WTC11 (cell line): ENCODE data around the gene PPP1R9A. TPM values are rescaled to one million over a fixed set of nuclear protein-coding genes. Genes with fewer than 3 reads are reported as not detected.
"Not testable (repeated sequence)": the region's sequence is repeated elsewhere in the genome, so short reads cannot be mapped to it uniquely, and the experiment has no call there.

Source experiments
- ATAC-seq: fragments of 200-7000 bp; cut with Tn5 transposase; 2 replicates; pipeline ENCODE4 v1.10.0; 2021; ENCODE audit warnings: mild to moderate bottlenecking, moderate library complexity
- CTCF ChIA-PET: fragments of 300-600 bp; sonication (Branson Sonifier 250); formaldehyde crosslinking; loops from one replicate; lab custom pipeline; 2021; ENCODE audit warnings: antibody characterized with exemption; lab: Charles Lee
- POLR2A ChIA-PET: fragments of 350-600 bp; sonication (Branson Sonifier 250); formaldehyde crosslinking; loops from one replicate; lab custom pipeline; 2021; ENCODE audit warnings: antibody characterized with exemption; lab: Charles Lee
- DNase-seq: peaks from one replicate; pipeline ENCODE4 v3.0.0; 2021; ENCODE audit warnings: low spot score
- H3K27ac Mint-ChIP-seq: 2 replicates; pipeline ENCODE4 v1.8.0; 2021; ENCODE audit warnings: mixed read lengths
- H3K27me3 Mint-ChIP-seq: 2 replicates; pipeline ENCODE4 v1.8.0; 2021; ENCODE audit warnings: low read depth, mild to moderate bottlenecking, moderate library complexity, mixed read lengths
- H3K36me3 Mint-ChIP-seq: 2 replicates; pipeline ENCODE4 v1.8.0; 2021; ENCODE audit warnings: mixed read lengths
- H3K4me1 Mint-ChIP-seq: 2 replicates; pipeline ENCODE4 v1.8.0; 2022; ENCODE audit warnings: mixed read lengths
- H3K4me3 Mint-ChIP-seq: 2 replicates; pipeline ENCODE4 v1.8.0; 2021; ENCODE audit warnings: mild to moderate bottlenecking, moderate library complexity, mixed read lengths
- H3K9me3 Mint-ChIP-seq: 2 replicates; pipeline ENCODE4 v1.8.0; 2021; ENCODE audit warnings: mixed read lengths
- AFF4 ChIP-seq: sonication (generic); formaldehyde crosslinking; IDR thresholded peaks from 2 replicates; pipeline ENCODE4 v1.8.1; 2023; ENCODE audit warnings: mild to moderate bottlenecking, missing genetic modification reagents, borderline replicate concordance
- ELF4 ChIP-seq: sonication (generic); formaldehyde crosslinking; IDR thresholded peaks from 2 replicates; pipeline ENCODE4 v1.8.1; 2022; ENCODE audit warnings: low read depth, mild to moderate bottlenecking, moderate library complexity, missing genetic modification reagents
- EMX1 ChIP-seq: fragments of 250-450 bp; sonication (Bioruptor Pico); IDR thresholded peaks from 2 replicates; pipeline ENCODE4 v1.8.0; 2021; ENCODE audit warnings: mild to moderate bottlenecking
- GRHL2 ChIP-seq: fragments of 250-450 bp; sonication (Bioruptor Pico); IDR thresholded peaks from 2 replicates; pipeline ENCODE4 v1.8.0; 2022; ENCODE audit warnings: mild to moderate bottlenecking, moderate library complexity; ENCODE audit not compliant: insufficient replicate concordance, severe bottlenecking
- NR1H2 ChIP-seq: sonication (generic); formaldehyde crosslinking; IDR thresholded peaks from 2 replicates; pipeline ENCODE4 v1.9.0; 2021; ENCODE audit warnings: mild to moderate bottlenecking, moderate library complexity, missing genetic modification reagents
- SMAD3 ChIP-seq: sonication (generic); formaldehyde crosslinking; IDR thresholded peaks from 2 replicates; pipeline ENCODE4 v1.8.0; 2022; ENCODE audit warnings: missing genetic modification reagents, mild to moderate bottlenecking, borderline replicate concordance
- SMAD4 ChIP-seq: sonication (generic); formaldehyde crosslinking; IDR thresholded peaks from 2 replicates; pipeline ENCODE4 v1.8.0; 2022; ENCODE audit warnings: mild to moderate bottlenecking, missing genetic modification reagents
- SP1 ChIP-seq: sonication (generic); formaldehyde crosslinking; conservative IDR thresholded peaks from 2 replicates; pipeline ENCODE4 v1.8.1; 2022; ENCODE audit warnings: missing genetic modification reagents
- STAT6 ChIP-seq: sonication (generic); formaldehyde crosslinking; conservative IDR thresholded peaks from 2 replicates; pipeline ENCODE4 v1.8.1; 2023; ENCODE audit warnings: mild to moderate bottlenecking, low read depth, missing genetic modification reagents, moderate library complexity
- ZMAT4 ChIP-seq: fragments of 250-450 bp; sonication (Bioruptor Pico); IDR thresholded peaks from 2 replicates; pipeline ENCODE4 v1.9.0; 2021; ENCODE audit warnings: mild to moderate bottlenecking
- ZNF138 ChIP-seq: sonication (generic); formaldehyde crosslinking; conservative IDR thresholded peaks from 2 replicates; pipeline ENCODE4 v1.8.1; 2022; ENCODE audit warnings: mild to moderate bottlenecking, moderate library complexity, missing genetic modification reagents
- ZNF232 ChIP-seq: sonication (generic); formaldehyde crosslinking; IDR thresholded peaks from 2 replicates; pipeline ENCODE4 v1.8.0; 2022; ENCODE audit warnings: mild to moderate bottlenecking, missing genetic modification reagents
- ZNF671 ChIP-seq: fragments of 250-450 bp; sonication (Bioruptor Pico); IDR thresholded peaks from 2 replicates; pipeline ENCODE4 v1.8.0; 2021; ENCODE audit warnings: mild to moderate bottlenecking
- total RNA-seq: library from RNA; stranded (reverse); gene quantifications from 3 replicates; pipeline ENCODE4 v1.2.3, GENCODE V29; 2021
- TF ChIP-seq, protein P1 (sequence below): sonication (generic); formaldehyde crosslinking; IDR thresholded peaks from 2 replicates; pipeline ENCODE4 v1.8.0; 2023; ENCODE audit warnings: missing genetic modification reagents
- TF ChIP-seq, protein P2 (sequence below): sonication (generic); formaldehyde crosslinking; IDR thresholded peaks from 2 replicates; pipeline ENCODE4 v1.8.0; 2022; ENCODE audit warnings: mild to moderate bottlenecking, missing genetic modification reagents
- TF ChIP-seq, protein P3 (sequence below): sonication (generic); formaldehyde crosslinking; IDR thresholded peaks from 2 replicates; pipeline ENCODE4 v1.8.1; 2022; ENCODE audit warnings: missing genetic modification reagents, borderline replicate concordance
- TF ChIP-seq, protein P4 (sequence below): sonication (generic); formaldehyde crosslinking; IDR thresholded peaks from 2 replicates; pipeline ENCODE4 v1.8.0; 2022; ENCODE audit warnings: mild to moderate bottlenecking, missing genetic modification reagents
- TF ChIP-seq, protein P5 (sequence below): sonication (generic); formaldehyde crosslinking; IDR thresholded peaks from 2 replicates; pipeline ENCODE4 v1.8.1; 2022; ENCODE audit warnings: mild to moderate bottlenecking, missing genetic modification reagents, moderate library complexity, borderline replicate concordance
- TF ChIP-seq, protein P6 (sequence below): fragments of 250-450 bp; sonication (Bioruptor Pico); IDR thresholded peaks from 2 replicates; pipeline ENCODE4 v2.1.2; 2022; ENCODE audit warnings: mild to moderate bottlenecking, moderate library complexity

Gene PPP1R9A
- total RNA-seq, 1 experiment from 2014 or later: 16.8 TPM

DNA sequence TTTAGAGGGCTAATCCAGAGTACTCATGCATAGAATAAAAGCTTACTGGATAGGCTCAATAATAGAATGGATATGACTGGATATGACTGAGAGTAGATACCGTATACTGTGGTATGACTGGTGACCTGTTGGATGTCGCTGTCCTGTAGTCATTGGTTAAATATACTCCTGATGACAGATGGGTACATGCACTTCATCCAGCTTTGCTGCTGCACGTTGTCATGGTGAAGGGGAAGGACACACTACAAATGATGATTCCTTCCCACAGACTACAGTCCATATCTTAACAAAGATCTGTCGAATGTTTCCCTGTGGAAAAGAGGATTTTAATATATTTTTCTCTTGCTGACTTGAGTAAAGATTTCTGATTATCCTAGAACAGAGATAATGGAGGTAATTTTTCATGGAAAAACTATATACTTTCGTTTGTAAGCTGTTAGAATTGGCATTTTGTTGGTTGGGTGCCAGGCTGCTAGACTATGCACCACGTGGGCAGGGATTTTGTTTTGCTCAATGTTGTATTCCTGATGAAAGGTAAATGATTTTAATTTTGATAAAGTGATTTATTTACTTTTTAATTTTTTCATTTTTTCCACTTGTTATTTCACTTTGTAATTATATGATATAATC is 97.3 kb downstream of the PPP1R9A start (continued):
- no peak for TF ChIP-seq SMAD4

DNA sequence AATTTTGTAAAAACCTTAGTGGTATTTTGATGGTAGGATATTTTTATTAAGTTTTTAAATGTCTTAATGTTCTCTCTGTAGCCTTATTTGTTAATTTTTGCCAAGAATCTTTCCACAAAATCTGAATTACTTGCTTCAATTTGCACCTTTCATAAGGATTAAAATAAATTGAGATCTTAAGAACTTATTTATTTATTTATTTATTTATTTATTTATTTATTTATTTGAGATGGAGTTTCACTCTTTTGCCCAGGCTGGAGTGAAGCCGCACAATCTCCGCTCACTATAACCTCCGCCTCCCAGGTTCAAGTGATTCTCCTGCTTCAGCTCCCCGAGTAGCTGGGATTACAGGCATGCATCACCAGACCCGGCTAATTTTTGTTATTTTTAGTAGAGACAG is 98.6 kb downstream of the PPP1R9A start:
- DNase-seq (no peak), ATAC-seq (no peak)
- POLR2A ChIA-PET: no interaction called here
- Mint-ChIP-seq H3K27ac (no peak overlapping the region), H3K27me3 (no peaks in the 10 kb centered on the region), H3K9me3 (peaks cover 6% of the 10 kb centered on the region; the same call in 1 of the 2 replicates), H3K4me1 (peaks cover under 1% of the 10 kb centered on the region; the same call in 1 of the 2 replicates), H3K4me3 (no peak overlapping the region), H3K36me3 (no peaks in the 10 kb centered on the region)
- no peak for TF ChIP-seq ZNF232 (CRISPR knock-in tag)
- TF ChIP-seq SMAD4: no peak
- TF ChIP-seq, protein P1, sequence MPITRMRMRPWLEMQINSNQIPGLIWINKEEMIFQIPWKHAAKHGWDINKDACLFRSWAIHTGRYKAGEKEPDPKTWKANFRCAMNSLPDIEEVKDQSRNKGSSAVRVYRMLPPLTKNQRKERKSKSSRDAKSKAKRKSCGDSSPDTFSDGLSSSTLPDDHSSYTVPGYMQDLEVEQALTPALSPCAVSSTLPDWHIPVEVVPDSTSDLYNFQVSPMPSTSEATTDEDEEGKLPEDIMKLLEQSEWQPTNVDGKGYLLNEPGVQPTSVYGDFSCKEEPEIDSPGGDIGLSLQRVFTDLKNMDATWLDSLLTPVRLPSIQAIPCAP (CRISPR knock-in tag): no peak
- no peak for TF ChIP-seq SP1
- no peak for TF ChIP-seq EMX1 (CRISPR knock-in tag)
- TF ChIP-seq, protein P2, sequence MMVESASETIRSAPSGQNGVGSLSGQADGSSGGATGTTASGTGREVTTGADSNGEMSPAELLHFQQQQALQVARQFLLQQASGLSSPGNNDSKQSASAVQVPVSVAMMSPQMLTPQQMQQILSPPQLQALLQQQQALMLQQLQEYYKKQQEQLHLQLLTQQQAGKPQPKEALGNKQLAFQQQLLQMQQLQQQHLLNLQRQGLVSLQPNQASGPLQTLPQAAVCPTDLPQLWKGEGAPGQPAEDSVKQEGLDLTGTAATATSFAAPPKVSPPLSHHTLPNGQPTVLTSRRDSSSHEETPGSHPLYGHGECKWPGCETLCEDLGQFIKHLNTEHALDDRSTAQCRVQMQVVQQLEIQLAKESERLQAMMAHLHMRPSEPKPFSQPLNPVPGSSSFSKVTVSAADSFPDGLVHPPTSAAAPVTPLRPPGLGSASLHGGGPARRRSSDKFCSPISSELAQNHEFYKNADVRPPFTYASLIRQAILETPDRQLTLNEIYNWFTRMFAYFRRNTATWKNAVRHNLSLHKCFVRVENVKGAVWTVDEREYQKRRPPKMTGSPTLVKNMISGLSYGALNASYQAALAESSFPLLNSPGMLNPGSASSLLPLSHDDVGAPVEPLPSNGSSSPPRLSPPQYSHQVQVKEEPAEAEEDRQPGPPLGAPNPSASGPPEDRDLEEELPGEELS (CRISPR knock-in tag): no peak
- TF ChIP-seq, protein P3, sequence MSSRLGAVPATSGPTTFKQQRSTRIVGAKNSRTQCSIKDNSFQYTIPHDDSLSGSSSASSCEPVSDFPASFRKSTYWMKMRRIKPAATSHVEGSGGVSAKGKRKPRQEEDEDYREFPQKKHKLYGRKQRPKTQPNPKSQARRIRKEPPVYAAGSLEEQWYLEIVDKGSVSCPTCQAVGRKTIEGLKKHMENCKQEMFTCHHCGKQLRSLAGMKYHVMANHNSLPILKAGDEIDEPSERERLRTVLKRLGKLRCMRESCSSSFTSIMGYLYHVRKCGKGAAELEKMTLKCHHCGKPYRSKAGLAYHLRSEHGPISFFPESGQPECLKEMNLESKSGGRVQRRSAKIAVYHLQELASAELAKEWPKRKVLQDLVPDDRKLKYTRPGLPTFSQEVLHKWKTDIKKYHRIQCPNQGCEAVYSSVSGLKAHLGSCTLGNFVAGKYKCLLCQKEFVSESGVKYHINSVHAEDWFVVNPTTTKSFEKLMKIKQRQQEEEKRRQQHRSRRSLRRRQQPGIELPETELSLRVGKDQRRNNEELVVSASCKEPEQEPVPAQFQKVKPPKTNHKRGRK (CRISPR knock-in tag): no peak
- TF ChIP-seq ZNF138 (CRISPR knock-in tag): no peak
- TF ChIP-seq GRHL2 (CRISPR knock-in tag): no peak
- TF ChIP-seq NR1H2 (CRISPR knock-in tag): no peak
- TF ChIP-seq, protein P4, sequence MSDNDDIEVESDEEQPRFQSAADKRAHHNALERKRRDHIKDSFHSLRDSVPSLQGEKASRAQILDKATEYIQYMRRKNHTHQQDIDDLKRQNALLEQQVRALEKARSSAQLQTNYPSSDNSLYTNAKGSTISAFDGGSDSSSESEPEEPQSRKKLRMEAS (CRISPR knock-in tag): no peak
- TF ChIP-seq STAT6: no peak
- no peak for TF ChIP-seq ELF4 (CRISPR knock-in tag)
- TF ChIP-seq ZMAT4 (CRISPR knock-in tag): no peak
- no peak for TF ChIP-seq SMAD3 (CRISPR knock-in tag)
- TF ChIP-seq, protein P5, sequence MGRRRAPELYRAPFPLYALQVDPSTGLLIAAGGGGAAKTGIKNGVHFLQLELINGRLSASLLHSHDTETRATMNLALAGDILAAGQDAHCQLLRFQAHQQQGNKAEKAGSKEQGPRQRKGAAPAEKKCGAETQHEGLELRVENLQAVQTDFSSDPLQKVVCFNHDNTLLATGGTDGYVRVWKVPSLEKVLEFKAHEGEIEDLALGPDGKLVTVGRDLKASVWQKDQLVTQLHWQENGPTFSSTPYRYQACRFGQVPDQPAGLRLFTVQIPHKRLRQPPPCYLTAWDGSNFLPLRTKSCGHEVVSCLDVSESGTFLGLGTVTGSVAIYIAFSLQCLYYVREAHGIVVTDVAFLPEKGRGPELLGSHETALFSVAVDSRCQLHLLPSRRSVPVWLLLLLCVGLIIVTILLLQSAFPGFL: no peak
- TF ChIP-seq AFF4 (CRISPR knock-in tag): no peak
- TF ChIP-seq ZNF671 (CRISPR knock-in tag): no peak
- TF ChIP-seq, protein P6, sequence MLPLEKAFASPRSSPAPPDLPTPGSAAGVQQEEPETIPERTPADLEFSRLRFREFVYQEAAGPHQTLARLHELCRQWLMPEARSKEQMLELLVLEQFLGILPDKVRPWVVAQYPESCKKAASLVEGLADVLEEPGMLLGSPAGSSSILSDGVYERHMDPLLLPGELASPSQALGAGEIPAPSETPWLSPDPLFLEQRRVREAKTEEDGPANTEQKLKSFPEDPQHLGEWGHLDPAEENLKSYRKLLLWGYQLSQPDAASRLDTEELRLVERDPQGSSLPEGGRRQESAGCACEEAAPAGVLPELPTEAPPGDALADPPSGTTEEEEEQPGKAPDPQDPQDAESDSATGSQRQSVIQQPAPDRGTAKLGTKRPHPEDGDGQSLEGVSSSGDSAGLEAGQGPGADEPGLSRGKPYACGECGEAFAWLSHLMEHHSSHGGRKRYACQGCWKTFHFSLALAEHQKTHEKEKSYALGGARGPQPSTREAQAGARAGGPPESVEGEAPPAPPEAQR (CRISPR knock-in tag): no peak
- CTCF ChIA-PET: no interaction called here

GRCh38 chr7:95008773-95009172 is 101.4 kb downstream of the PPP1R9A start:
- ATAC-seq, DNase-seq, CTCF ChIA-PET, H3K27me3 Mint-ChIP-seq, H3K4me3 Mint-ChIP-seq, POLR2A ChIA-PET, H3K36me3 Mint-ChIP-seq, H3K4me1 Mint-ChIP-seq, H3K9me3 Mint-ChIP-seq, H3K27ac Mint-ChIP-seq: not testable (repeated sequence)
